ENCODE measurements around the gene PTPMT1. TPM values are rescaled to one million over a fixed set of nuclear protein-coding genes. Genes with fewer than 3 reads are reported as not detected.
"Not testable (repeated sequence)": the region's sequence is repeated elsewhere in the genome, so short reads cannot be mapped to it uniquely, and the experiment has no call there.

PTPMT1 gene
- total and polyA plus RNA-seq, 10 donors = 26.1 to 101 (median 44.2) TPM

DNA sequence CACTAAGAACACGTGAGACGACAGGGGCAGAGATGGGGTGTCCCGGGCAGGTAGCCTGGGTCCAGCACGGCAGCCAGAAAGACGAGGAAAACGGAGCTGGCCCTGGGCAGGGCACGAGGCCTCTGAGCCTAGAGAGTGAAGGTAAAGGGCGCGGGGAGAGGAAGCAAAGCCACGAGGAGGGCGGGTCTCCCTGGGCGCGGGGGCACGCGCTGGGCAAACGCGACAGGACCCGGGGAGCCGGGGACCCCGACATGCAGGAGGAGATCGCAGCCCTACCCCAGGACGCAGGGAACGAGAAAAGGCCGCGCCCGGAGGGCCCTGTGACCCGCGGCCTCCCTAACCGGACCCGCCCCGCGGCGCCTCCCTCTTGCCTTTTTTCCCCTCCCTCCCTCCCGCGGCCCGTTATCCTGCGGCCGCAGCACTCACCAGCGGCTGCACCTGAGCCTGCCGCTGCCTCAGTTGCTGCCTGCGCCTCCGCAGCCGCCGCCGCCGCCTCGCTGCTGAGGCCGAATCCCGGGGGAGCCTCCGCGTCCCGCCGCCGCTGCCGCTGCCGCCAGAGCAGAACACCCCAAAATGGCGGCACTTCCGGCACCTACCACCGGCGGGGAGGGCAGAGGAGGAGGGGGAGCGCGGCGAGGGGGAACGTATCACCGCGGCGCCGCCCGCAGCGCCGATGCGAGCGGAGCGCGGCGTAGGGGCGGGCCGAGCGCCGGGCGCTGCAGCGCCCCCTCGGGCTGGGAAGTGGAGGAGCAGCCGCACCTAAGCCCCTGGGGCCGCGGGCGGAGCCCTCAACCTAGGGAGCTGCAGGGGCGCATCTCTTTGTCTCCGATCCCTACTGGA is 12.6 kb upstream of the PTPMT1 start, which contains the start of gene CELF1:
TSS of gene CELF1 (minus strand) at position 567 of the 840 bp plus-strand sequence. CDS start 53,609 bp downstream, outside the sequence.
- Histone ChIP-seq H3K4me3 (peak within 1 kb of the TSS; percentile 82 to 99 (median 95)), H3K36me3 (peaks cover 0 to 9% (median 0%) of the 10 kb centered on the region in 6 donors), H3K4me1 (peaks cover 32 to 57% (median 50%) of the 10 kb centered on the region in 6 donors), H3K27ac (peak within 1 kb of the TSS; percentile 77 to 98 (median 95)), H3K27me3 (replicated peaks in 1 of 7) (no peaks in the 10 kb centered on the region), H3K9me3 (no peaks in the 10 kb centered on the region)
- TF ChIP-seq POLR2AphosphoS5 (IDR thresholded peaks at IDR 0.05) (peak; percentile 92 to 93 (median 93)), POLR2A (IDR thresholded peaks at IDR 0.05) (peak in 1 of 3 donors; percentile 46)
- TF ChIP-seq, protein P1, sequence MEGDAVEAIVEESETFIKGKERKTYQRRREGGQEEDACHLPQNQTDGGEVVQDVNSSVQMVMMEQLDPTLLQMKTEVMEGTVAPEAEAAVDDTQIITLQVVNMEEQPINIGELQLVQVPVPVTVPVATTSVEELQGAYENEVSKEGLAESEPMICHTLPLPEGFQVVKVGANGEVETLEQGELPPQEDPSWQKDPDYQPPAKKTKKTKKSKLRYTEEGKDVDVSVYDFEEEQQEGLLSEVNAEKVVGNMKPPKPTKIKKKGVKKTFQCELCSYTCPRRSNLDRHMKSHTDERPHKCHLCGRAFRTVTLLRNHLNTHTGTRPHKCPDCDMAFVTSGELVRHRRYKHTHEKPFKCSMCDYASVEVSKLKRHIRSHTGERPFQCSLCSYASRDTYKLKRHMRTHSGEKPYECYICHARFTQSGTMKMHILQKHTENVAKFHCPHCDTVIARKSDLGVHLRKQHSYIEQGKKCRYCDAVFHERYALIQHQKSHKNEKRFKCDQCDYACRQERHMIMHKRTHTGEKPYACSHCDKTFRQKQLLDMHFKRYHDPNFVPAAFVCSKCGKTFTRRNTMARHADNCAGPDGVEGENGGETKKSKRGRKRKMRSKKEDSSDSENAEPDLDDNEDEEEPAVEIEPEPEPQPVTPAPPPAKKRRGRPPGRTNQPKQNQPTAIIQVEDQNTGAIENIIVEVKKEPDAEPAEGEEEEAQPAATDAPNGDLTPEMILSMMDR (IDR thresholded peaks at IDR 0.05 in 8 of 11, conservative IDR thresholded peaks at IDR 0.05 in 3 of 11) = peak; percentile 43 to 99 (median 98)
- intact Hi-C loops (cut with DNase I; ENCODE audit: low total_unique reads) = no loop called here
- peak; percentile 99 for DNase-seq
- 1% methylated on average over 33 to 89 of the region's 89 CpGs for WGBS, 5 donors

DNA sequence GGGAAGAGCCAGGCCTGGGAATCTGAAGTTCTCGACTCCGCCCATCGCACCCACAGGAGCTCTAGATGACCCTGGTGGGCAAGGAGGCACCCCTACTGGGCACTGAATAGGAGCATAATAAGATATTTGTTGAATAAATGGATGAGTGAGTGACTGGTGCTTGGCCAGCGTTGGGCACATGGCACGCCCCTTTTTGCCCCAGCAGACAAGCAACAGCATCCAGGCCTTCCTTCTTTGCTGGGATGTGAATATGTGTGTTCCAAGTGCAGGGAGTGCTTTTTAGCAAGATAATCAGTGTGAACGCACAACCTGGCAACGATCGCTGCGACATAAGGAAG is 12.0 kb upstream of the PTPMT1 start:
- Histone ChIP-seq H3K27me3 (replicated peaks in 1 of 7) (no peaks in the 10 kb centered on the region), H3K9me3 (no peaks in the 10 kb centered on the region), H3K4me1 (peaks cover 27 to 51% (median 44%) of the 10 kb centered on the region in 6 donors), H3K36me3 (peaks cover 0 to 9% (median 0%) of the 10 kb centered on the region in 6 donors), H3K4me3 (peak overlapping the region in 7 of 8 donors; percentile 82 to 99 (median 95)), H3K27ac (peak overlapping the region in 7 of 8 donors; percentile 92 to 98 (median 95))
- TF ChIP-seq POLR2A (IDR thresholded peaks at IDR 0.05) = no peak
- TF ChIP-seq, protein P1 (IDR thresholded peaks at IDR 0.05 in 8 of 11, conservative IDR thresholded peaks at IDR 0.05 in 3 of 11) = peak in 8 of 11 experiments; percentile 2 to 63 (median 23)
- DNase-seq = no peak
- intact Hi-C loops (cut with DNase I; ENCODE audit: low total_unique reads) = no loop called here
- 7 to 26% (median 20%) methylated on average over 6 to 9 of the region's 9 CpGs for WGBS, 5 donors

DNA sequence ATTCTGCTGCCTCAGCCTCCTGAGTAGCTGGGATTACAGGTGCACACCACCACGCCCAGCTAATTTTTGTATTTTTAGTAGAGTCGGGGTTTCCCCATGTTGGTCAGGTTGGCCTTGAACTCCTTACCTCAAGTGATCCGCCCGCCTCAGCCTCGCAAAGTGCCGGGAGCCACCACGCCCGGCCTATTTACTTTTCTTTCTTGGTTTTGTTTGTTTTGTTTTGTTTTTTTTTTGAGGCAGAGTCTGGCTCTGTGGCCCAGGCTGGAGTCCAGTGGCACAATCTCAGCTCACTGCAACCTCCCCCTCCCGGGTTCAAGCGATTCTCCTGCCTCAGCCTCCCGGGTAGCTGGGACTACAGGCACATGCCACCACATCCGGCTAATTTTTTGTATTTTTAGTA is 8.4 kb upstream of the PTPMT1 start:
- DNase-seq = peak; percentile 41
- intact Hi-C loops (cut with DNase I; ENCODE audit: low total_unique reads) = not testable (repeated sequence)
- WGBS, 5 donors = 90 to 96% (median 93%) methylated on average over 12 of the region's 12 CpGs

DNA sequence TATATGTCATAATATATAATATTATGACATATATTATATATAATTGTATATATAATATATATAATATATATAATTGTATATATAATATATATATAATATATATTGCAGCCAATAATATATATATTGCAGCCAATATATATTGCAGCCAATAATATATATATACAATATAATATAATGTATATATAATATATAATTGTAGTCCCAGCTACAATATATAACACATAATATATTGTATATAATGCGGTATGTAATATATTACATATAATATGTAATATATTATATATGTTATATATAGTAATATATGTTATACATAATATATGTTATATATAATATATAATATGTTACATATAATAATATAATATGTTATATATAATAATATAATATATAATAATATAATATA is 6.7 kb upstream of the PTPMT1 start:
- Histone ChIP-seq H3K36me3 (no peaks in the 10 kb centered on the region), H3K27me3 (replicated peaks in 1 of 7) (no peaks in the 10 kb centered on the region), H3K4me3 (no peak overlapping the region), H3K27ac (no peak overlapping the region), H3K9me3 (no peaks in the 10 kb centered on the region), H3K4me1 (peaks cover 0 to 4% (median 1%) of the 10 kb centered on the region in 6 donors)
- WGBS, 5 donors = 95 to 100% (median 98%) methylated on average over 1 of the region's 1 CpG
- intact Hi-C loops (cut with DNase I; ENCODE audit: low total_unique reads) = no loop called here
- DNase-seq = no peak
- TF ChIP-seq, protein P1 (IDR thresholded peaks at IDR 0.05 in 8 of 11, conservative IDR thresholded peaks at IDR 0.05 in 3 of 11) = no peak
- TF ChIP-seq POLR2A (IDR thresholded peaks at IDR 0.05) (no peak), POLR2AphosphoS5 (IDR thresholded peaks at IDR 0.05) (no peak)

More for the DNA sequence above, 8.4 kb upstream of the PTPMT1 start:
- H3K4me1 ChIP-seq = peaks cover 0 to 15% (median 8%) of the 10 kb centered on the region in 6 donors
- not testable (repeated sequence) for H3K36me3 ChIP-seq; H3K4me3 ChIP-seq; H3K9me3 ChIP-seq; H3K27ac ChIP-seq; H3K27me3 ChIP-seq (replicated peaks in 1 of 7)
